H1 (cell line): Measurements from ENCODE around the gene BCL2L1. TPM values are rescaled to one million over a fixed set of nuclear protein-coding genes. Genes with fewer than 3 reads are reported as not detected.

ENCODE experiments used
- FOSL1 ChIP-seq: IDR thresholded peaks from 2 replicates; pipeline ENCODE4 v1.6.1; 2011; ENCODE audit warnings: mild to moderate bottlenecking, low read depth, low read length, moderate library complexity; ENCODE audit not compliant: insufficient read depth
- MAX ChIP-seq: IDR thresholded peaks from 2 replicates; pipeline ENCODE4 v1.6.1; 2012; ENCODE audit warnings: inconsistent platforms
- PHF8 ChIP-seq: fragments of 200-600 bp; sonication (generic); conservative IDR thresholded peaks from 2 replicates; pipeline ENCODE4 v1.7.1; 2012; ENCODE audit warnings: low read depth, mild to moderate bottlenecking, inconsistent platforms, low read length, moderate library complexity
- TAF7 ChIP-seq: optimal IDR thresholded peaks from 2 replicates; pipeline ENCODE3; 2011; ENCODE audit warnings: low read depth, mild to moderate bottlenecking, inconsistent platforms, low read length, moderate library complexity, borderline replicate concordance
- polyA plus RNA-seq, 7 experiments: library from polyadenylated mRNA; depleted of rRNA in 3 of 7; stranded (reverse) in 5 of 7; unstranded in 2 of 7; fragments of >200 nt in 5 of 7; fragments of 200-250 nt in 2 of 7; gene quantifications; 1 replicate in 5 of 7; 2 replicates in 1 of 7; 4 replicates in 1 of 7; pipeline versions ENCODE4 v1.2.1 to v1.2.3, GENCODE V29; 2011 to 2013; ENCODE audit warnings: missing spikeins in 2 of 7, mixed read lengths in 2 of 7
- total RNA-seq: library from RNA; stranded (reverse); fragmentation: NEBNext Ultra II Directional; extraction: Animal tissue kit (Norgen Biotek cat#: 25700); gene quantifications from 2 replicates; pipeline ENCODE4 v1.2.1, GENCODE V29; 2021

Gene BCL2L1
- total and polyA plus RNA-seq, 2 of the 8 experiments (the other 6 are each of a cell fraction or from before 2014, with no cell fraction given) = 64.9 to 66.1 TPM

GRCh38 chr20:31738729-31739549 lies 16.3 kb upstream of the BCL2L1 start, which contains the start of gene TPX2 (continued):
- TF ChIP-seq TAF7 (peak; percentile 67), FOSL1 (no peak), MAX (peak; percentile 41; the same call in 1 of the 2 replicates), PHF8 (peak; percentile 66)
